GM12878 (cell line): ENCODE measurements around the gene ITGB1BP2. TPM values are rescaled to one million over a fixed set of nuclear protein-coding genes. Genes with fewer than 3 reads are reported as not detected.

Experiments used
- BHLHE40 ChIP-seq, 2 experiments: fragments of 450-650 bp in 1 of 2; IDR thresholded peaks; 2 replicates each; pipeline ENCODE4 v1.6.1; 2011 to 2017; ENCODE audit warnings: low read depth in 2 of 2, borderline replicate concordance in 1 of 2, improper control_type of control experiment in 1 of 2, low read length in 1 of 2, mild to moderate bottlenecking in 1 of 2
- LARP7 ChIP-seq: fragments of 450-650 bp; IDR thresholded peaks from 2 replicates; pipeline ENCODE4 v1.6.1; 2017; ENCODE audit warnings: mild to moderate bottlenecking
- MEF2B ChIP-seq: fragments of 450-650 bp; IDR thresholded peaks from 2 replicates; pipeline ENCODE4 v1.6.1; 2018; ENCODE audit warnings: mild to moderate bottlenecking, moderate library complexity; ENCODE audit not compliant: partially characterized antibody, poor library complexity, severe bottlenecking
- NBN ChIP-seq: fragments of 450-650 bp; IDR thresholded peaks from 2 replicates; pipeline ENCODE4 v1.6.1; 2016
- NFYA ChIP-seq: IDR thresholded peaks from 2 replicates; pipeline ENCODE4 v1.6.1; 2011; ENCODE audit warnings: low read depth, mild to moderate bottlenecking, low read length, improper control_type of control experiment, borderline replicate concordance
- PKNOX1 ChIP-seq: fragments of 450-650 bp; IDR thresholded peaks from 2 replicates; pipeline ENCODE4 v1.6.1; 2016; ENCODE audit warnings: mild to moderate bottlenecking
- POLR2AphosphoS5 ChIP-seq: IDR thresholded peaks from 2 replicates; pipeline ENCODE4 v1.6.1; 2011; ENCODE audit warnings: mild to moderate bottlenecking, low read length, inconsistent platforms
- REST ChIP-seq: IDR thresholded peaks from 2 replicates; pipeline ENCODE4 v1.6.1; 2012; ENCODE audit warnings: mild to moderate bottlenecking, low read depth, low read length
- SMAD1 ChIP-seq: fragments of 450-650 bp; IDR thresholded peaks from 2 replicates; pipeline ENCODE4 v1.6.1; 2018; ENCODE audit warnings: mild to moderate bottlenecking, low read depth; ENCODE audit not compliant: partially characterized antibody
- SUPT20H ChIP-seq: IDR thresholded peaks from 2 replicates; pipeline ENCODE4 v1.6.1; 2011; ENCODE audit warnings: low read depth, mild to moderate bottlenecking, low read length, moderate library complexity, borderline replicate concordance; ENCODE audit not compliant: control insufficient read depth
- USF1 ChIP-seq: IDR thresholded peaks from 2 replicates; pipeline ENCODE4 v1.6.1; 2011; ENCODE audit warnings: borderline replicate concordance, low read depth, mild to moderate bottlenecking, moderate library complexity, mixed read lengths, low read length; ENCODE audit not compliant: insufficient read depth; ENCODE audit errors: extremely low read length
- ZNF207 ChIP-seq: fragments of 450-650 bp; IDR thresholded peaks from 2 replicates; pipeline ENCODE4 v1.6.1; 2014; ENCODE audit warnings: antibody characterized with exemption, mild to moderate bottlenecking, borderline replicate concordance
- polyA plus RNA-seq, 11 experiments: library from polyadenylated mRNA; depleted of rRNA in 4 of 11; unstranded in 6 of 11; stranded (reverse) in 5 of 11; fragments of >200 nt; fragmentation: Nextera tagmentation in 4 of 11; fragmentation: Illumina TruSeq in 1 of 11; extraction: Ambion mirVana in 4 of 11; extraction: Trizol in 1 of 11; gene quantifications; 1 replicate in 1 of 11; 2 replicates in 10 of 11; pipeline versions ENCODE4 v1.2.1 to v1.2.3, GENCODE V29; 2011 to 2016; ENCODE audit warnings: inconsistent platforms in 2 of 11, missing spikeins in 2 of 11, low read depth in 1 of 11
- total RNA-seq, 4 experiments: library from RNA; depleted of rRNA in 3 of 4; stranded (reverse); fragments of >200 nt in 3 of 4; fragmentation: Illumina TruSeq in 1 of 4; extraction: Trizol in 1 of 4; gene quantifications; 2 replicates each; pipeline versions ENCODE4 v1.2.1 to v1.2.3, GENCODE V29; 2013 to 2021
- TF ChIP-seq, protein P1 (sequence below): fragments of 450-650 bp; formaldehyde crosslinking; IDR thresholded peaks from 2 replicates; pipeline ENCODE4 v1.5.0; 2022; ENCODE audit warnings: mild to moderate bottlenecking, missing genetic modification characterization
- TF ChIP-seq, protein P2 (sequence below): fragments of 450-650 bp; IDR thresholded peaks from 2 replicates; pipeline ENCODE4 v1.6.1; 2017; ENCODE audit warnings: mild to moderate bottlenecking, moderate library complexity

The ITGB1BP2 gene
- total and polyA plus RNA-seq, 10 of the 15 experiments (the other 5 are each of a cell fraction or from before 2014, with no cell fraction given) = 0.50 to 2.9 (median 1.7) TPM

DNA sequence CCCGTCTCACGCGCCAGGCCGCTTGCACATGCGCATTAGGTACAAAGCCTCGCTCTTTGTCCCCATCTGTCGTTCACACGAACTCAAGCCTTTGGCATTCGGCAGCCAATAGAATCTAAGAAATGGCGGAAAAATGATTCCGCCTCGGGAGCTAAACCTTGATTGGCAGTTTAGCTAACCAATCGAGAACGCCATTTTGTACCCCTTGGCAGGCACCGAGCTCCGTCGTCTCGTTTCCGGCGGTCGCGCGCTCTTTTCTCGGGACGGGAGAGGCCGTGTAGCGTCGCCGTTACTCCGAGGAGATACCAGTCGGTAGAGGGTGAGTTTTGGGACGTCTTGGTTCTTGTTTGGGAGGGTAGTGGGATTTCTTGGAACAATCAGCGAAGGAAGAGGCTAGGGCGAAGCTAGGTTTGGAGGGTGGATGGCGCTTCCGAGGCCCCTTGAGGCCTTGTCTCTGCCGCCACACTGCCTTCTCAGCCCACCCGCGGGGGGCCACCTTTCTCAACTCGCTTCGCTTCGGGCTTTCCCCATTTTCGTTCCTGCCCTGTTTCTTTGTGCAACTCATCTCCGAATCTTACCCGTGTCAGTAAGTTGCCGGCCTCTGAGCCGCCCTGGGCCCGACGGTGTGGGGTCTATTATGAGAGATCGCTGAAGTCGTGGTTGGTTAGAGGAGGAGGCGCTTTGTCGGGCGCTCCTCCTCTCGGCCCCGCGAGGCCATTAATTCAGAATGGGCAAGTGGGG lies 18.0 kb upstream of the ITGB1BP2 start, which contains the start of gene NONO (continued):
- no peak for TF ChIP-seq SUPT20H
- peak; percentile 63 for TF ChIP-seq SMAD1
- TF ChIP-seq PKNOX1 = peak; percentile 98
- 0 out of 2 replicates have a peak, but pooled peaks have one; percentile 50 for TF ChIP-seq LARP7
- no peak for TF ChIP-seq NFYA
- no peak for TF ChIP-seq USF1
- TF ChIP-seq, protein P1, sequence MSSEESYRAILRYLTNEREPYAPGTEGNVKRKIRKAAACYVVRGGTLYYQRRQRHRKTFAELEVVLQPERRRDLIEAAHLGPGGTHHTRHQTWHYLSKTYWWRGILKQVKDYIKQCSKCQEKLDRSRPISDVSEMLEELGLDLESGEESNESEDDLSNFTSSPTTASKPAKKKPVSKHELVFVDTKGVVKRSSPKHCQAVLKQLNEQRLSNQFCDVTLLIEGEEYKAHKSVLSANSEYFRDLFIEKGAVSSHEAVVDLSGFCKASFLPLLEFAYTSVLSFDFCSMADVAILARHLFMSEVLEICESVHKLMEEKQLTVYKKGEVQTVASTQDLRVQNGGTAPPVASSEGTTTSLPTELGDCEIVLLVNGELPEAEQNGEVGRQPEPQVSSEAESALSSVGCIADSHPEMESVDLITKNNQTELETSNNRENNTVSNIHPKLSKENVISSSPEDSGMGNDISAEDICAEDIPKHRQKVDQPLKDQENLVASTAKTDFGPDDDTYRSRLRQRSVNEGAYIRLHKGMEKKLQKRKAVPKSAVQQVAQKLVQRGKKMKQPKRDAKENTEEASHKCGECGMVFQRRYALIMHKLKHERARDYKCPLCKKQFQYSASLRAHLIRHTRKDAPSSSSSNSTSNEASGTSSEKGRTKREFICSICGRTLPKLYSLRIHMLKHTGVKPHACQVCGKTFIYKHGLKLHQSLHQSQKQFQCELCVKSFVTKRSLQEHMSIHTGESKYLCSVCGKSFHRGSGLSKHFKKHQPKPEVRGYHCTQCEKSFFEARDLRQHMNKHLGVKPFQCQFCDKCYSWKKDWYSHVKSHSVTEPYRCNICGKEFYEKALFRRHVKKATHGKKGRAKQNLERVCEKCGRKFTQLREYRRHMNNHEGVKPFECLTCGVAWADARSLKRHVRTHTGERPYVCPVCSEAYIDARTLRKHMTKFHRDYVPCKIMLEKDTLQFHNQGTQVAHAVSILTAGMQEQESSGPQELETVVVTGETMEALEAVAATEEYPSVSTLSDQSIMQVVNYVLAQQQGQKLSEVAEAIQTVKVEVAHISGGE (CRISPR knock-in tag) = no peak
- TF ChIP-seq NBN = peak; percentile 56; the same call in 1 of the 2 replicates
- peak; percentile 34 to 69; a peak in 2 of 4 replicates for TF ChIP-seq BHLHE40 (IDR thresholded peaks at IDR 0.05; ENCODE audit: borderline replicate concordance in 1 of 2, low read depth in 2 of 2, low read length in 1 of 2)
- 0 out of 2 replicates have a peak, but pooled peaks have one; percentile 20 for TF ChIP-seq ZNF207
- TF ChIP-seq, protein P2, sequence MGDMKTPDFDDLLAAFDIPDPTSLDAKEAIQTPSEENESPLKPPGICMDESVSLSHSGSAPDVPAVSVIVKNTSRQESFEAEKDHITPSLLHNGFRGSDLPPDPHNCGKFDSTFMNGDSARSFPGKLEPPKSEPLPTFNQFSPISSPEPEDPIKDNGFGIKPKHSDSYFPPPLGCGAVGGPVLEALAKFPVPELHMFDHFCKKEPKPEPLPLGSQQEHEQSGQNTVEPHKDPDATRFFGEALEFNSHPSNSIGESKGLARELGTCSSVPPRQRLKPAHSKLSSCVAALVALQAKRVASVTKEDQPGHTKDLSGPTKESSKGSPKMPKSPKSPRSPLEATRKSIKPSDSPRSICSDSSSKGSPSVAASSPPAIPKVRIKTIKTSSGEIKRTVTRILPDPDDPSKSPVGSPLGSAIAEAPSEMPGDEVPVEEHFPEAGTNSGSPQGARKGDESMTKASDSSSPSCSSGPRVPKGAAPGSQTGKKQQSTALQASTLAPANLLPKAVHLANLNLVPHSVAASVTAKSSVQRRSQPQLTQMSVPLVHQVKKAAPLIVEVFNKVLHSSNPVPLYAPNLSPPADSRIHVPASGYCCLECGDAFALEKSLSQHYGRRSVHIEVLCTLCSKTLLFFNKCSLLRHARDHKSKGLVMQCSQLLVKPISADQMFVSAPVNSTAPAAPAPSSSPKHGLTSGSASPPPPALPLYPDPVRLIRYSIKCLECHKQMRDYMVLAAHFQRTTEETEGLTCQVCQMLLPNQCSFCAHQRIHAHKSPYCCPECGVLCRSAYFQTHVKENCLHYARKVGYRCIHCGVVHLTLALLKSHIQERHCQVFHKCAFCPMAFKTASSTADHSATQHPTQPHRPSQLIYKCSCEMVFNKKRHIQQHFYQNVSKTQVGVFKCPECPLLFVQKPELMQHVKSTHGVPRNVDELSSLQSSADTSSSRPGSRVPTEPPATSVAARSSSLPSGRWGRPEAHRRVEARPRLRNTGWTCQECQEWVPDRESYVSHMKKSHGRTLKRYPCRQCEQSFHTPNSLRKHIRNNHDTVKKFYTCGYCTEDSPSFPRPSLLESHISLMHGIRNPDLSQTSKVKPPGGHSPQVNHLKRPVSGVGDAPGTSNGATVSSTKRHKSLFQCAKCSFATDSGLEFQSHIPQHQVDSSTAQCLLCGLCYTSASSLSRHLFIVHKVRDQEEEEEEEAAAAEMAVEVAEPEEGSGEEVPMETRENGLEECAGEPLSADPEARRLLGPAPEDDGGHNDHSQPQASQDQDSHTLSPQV = no peak
- no peak for TF ChIP-seq REST
- peak; percentile 87 for TF ChIP-seq POLR2AphosphoS5
- no peak for TF ChIP-seq MEF2B
